GM21526 (cell line): ENCODE results near the gene TMEM213.
"Not testable (repeated sequence)": the region's sequence is repeated elsewhere in the genome, so short reads cannot be mapped to it uniquely, and the experiment has no call there.

ENCODE experiments used
- ATAC-seq: cut with Tn5 transposase; IDR thresholded peaks from one replicate; pipeline ENCODE4 v1.9.1; 2021; ENCODE audit warnings: moderate library complexity; ENCODE audit not compliant: unreplicated experiment, low FRiP score

The TMEM213 gene

DNA sequence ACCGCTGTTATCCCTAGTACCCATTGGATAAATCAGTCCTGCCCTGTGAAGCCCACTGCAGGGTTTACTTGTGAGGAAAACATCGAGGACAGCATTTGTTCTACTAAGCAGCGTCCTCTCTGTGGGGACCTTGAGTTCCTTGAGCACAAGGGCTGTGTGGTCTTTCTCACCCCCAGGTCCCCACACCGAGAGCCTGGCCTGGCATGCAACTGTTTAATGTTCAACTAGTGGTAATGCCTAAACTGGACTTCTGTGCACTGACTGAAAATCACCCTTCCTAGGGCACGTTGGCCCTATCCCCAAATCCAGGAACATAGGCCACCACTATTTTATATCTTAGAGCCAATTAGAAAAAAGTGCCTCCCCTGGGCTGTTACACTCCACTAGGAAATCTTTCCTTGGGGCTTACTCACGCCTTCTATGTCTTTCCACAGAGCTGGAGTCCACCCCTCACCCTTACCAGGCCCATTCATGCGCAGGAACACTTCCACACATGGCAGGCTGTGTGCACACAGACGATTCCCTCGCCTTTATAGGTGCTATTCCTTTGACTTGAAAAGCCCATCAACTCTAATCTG is 1.7 kb upstream of the TMEM213 start:
- ATAC-seq = no peak

DNA sequence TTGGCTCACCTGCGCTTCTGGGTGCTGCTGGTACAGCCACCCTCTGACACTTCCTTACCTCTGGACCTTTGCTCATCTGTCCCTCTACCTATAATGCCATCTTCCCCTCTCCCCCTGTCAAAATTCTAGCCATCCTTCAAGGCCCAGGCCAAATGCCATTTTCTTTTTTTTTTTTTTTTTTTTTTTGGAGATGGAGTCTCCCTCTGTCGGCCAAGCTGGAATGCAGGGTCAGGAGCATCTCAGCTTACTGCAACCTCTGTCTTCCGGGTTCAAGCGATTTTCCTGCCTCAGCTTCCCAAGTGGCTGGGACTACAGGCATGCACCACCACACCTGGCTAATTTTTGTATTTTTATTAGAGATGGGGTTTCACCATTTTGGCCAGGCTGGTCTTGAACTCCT is 748 bp upstream of the TMEM213 start:
- ATAC-seq = not testable (repeated sequence)

DNA sequence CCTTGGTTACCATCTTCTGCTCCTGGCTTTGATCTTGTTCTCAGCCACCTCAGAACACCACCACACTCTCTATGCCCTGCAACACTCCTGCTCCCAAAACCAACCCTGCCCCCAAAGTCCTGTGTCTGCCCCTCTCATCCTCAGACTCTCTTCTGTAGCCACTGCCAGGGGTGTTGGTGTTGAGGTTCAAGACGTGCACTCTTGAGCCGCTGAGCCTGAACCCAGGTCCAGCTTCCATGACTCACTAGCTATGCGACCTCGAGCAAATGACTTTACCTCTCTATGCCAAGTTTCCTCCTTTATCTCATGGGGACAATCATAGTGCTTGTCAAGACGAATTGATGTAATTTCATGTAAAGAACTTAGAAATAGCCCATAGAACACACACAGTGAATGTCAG is 1.0 kb downstream of the TMEM213 start:
- ATAC-seq = no peak

DNA sequence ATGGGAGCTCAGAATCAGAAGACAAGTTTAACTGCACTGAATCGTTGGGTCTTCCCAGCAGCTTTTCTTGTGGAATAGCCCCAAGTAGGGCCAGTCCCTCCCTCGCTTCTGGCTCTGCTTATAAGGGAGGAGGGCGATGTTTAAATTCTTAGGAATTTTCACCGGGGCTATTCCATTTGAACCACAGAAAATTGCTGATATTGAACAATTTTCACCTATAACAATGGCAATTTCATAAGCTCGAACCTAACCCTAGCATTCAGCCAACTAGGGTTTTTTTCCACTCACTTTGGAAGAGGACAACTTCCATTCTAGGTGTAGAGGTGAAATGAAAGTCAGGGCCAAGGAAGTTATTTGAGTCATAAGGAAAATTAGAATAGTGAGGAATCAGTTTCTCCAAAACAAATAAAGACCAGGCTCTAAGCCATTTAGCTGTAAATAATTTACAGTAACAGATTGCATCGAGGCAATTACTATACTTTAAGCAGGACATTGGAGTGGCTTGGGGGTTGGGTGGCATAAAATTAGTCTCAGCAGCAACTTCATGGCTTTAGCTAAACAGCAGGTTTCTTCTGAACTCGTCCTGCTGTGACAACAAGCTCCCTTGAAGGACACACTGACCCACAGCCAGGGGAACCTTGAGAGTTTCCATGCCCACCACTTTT is 1.7 kb downstream of the TMEM213 start:
- ATAC-seq = no peak

DNA sequence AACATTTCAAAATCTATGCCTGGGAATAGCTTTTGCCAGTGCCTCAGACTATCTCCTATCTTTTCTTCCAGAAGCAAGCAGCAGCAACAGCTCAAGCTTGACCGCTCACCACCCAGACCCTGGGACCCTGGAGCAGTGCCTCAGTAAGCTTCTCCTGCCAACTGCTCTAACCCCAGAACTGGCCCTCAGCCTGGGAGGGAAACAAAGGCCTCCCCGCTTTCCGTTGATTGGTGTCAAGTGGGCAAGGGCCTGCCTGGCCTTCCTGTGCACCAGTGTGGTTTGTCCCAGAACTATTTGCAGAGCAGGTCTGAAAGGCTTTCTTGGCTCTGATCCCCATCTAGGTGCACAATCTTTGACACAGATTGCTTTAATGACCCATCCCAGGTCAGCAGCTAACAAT is 3.5 kb downstream of the TMEM213 start:
- no peak for ATAC-seq

DNA sequence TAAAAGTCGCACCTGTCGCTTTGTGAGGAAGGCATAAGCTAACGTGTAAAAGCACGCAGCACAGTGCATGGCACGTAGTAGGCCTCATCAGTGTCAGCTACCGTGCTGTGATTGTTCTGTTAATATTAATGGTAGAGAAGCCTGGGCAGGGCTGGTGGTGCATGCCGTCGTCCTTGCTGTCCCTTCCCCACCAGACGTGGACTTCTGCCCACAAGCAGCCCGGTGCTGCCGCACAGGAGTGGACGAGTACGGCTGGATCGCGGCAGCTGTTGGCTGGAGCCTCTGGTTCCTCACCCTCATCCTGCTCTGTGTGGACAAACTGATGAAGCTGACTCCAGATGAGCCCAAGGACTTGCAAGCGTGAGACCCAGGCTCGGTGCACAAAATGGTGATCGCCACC is 4.9 kb downstream of the TMEM213 start:
- ATAC-seq = no peak

DNA sequence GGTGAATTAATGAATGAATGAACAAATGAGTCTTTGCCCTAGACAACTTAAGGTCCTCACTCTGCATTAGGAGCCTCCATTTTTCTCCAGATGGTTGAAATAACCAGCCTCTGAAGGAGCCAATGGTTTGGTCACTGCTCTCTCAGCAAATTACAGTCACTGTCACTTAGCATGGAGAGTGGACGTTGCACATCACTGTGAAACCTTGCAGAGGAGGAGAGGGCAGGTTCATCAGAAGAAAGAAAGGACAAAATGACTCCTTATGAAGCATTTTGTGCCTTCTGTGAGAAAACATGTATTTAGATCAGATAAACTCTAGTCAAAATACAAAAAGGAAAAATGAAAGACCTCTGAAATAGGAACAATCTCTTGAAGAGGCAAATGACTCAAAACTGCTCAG is 6.8 kb downstream of the TMEM213 start:
- no peak for ATAC-seq

DNA sequence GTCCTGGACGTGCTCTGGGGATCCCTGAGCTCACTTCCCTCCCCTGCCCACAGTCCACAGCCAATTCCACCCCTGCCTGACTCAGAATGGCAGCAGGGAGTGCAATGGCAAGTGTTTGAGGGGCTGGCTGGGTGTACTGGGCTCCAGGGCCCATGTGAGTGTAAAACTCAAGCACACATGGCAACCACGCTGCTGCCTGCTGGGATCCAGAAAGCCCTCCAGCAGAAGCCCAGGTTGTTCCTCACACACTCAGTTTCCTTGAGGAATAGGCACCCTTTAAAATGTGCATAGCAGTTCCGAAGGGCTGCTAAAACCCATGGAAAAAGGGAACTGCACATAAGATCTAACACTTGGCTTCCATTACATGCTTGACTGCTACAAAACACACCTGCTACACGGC is 11.6 kb downstream of the TMEM213 start:
- ATAC-seq = no peak

DNA sequence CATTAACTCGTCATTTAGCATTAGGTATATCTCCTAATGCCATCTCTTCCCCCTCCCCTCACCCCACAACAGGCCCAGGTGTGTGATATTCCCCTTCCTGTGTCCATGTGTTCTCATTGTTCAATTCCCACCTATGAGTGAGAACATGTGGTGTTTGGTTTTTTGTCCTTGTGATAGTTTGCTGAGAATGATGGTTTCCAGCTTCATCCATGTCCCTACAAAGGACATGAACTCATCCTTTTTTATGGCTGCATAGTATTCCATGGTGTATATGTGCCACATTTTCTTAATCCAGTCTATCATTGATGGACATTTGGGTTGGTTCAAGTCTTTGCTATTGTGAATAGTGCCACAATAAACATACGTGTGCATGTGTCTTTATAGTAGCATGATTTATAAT is 13.5 kb downstream of the TMEM213 start:
- ATAC-seq = not testable (repeated sequence)

DNA sequence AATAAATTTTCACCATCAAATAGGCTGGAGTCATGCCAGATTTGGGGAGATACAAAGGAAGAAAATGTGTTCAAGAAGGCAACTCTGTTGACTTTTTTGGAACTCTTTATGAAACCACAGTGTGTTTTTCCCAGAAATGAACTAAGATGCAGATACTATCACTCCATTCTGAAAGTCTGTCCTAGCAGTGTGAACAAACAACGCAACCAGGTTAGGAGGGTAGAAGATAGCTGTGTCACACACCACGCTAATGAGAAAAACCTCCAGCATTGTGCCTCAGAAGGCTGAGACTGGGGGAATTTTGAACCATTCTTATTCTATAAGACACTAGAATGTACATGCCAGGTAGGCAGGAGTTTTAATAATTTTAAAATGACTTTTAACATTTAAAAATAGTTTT is 16.2 kb downstream of the TMEM213 start:
- ATAC-seq = no peak

DNA sequence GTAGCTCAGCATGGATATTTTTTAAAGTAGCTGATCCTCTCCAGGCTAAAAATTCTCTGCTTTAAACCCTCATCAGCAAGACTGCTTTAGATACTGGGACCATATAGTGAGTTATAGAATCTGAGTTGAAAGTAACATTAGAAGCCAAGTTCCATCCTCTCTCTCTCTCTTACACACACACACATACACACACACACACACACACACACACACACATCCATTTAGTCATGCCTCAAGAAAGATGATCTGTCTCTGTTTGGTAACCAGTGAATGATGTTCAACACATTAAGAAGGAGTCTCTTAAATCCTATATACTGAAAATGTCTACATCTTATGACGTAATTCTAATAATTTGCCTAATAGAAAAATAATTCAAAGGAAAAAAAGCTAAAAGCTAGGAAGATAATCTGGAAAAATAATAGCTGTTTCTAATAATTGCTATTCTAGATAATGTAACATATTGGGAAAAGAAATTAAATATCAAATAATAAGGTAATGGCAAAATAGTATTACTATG is 17.1 kb downstream of the TMEM213 start:
- no peak for ATAC-seq

DNA sequence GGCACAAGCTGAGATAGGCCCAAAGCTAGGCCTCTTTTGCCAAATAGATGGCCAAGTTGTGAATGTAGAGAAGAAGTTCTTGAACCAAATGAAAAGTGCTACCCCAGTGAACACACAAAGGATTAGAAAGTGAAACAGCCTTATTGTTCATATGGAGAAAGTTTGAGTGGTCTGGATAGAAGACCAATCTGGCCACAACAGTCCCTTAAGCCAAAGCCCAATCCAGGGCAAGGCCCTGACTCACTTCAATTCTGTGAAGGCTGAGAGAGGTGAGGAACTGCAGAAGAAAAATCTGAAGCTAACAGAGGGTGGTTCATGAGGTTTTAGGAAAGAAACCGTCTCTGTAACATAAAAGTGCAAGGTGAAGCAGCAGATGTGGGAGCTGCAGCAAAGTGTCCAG is 18.9 kb downstream of the TMEM213 start:
- ATAC-seq = no peak

DNA sequence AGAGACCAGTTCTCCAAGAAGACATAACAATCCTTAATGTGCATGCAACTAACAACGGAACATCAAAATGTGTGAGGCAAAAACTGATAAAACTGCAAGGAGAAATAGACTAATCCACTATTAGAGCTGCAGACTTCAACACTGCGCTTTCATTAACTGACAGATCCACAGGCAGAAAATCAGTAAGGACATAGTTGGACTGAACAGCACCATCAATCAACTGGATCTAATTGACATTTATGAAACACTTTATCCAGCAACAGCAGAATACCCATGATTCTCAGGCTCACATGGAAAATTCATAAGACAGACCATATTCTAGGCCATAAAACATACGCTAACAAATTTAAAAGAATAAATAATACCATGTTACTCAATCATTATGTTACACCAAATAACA is 21.8 kb downstream of the TMEM213 start:
- ATAC-seq = no peak

DNA sequence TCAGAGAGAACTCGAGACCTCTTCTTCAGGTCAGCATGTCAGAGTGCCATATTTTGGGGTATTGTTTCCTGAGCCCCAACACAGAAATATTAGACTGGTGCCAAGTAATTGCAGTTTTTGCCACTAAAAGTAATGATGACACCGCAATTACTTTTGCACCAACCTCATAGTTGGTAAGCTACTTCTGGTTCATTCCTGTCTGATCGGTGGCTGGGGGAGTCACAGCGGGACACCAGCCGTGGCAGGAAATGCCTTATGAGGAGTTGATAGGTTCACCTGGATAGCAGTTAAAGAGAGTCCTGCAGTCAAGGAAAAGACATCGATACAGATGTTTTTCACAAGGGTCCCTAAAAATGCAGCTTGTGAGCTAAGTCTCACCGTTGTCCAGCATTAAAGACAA is 24.1 kb downstream of the TMEM213 start:
- ATAC-seq = no peak

DNA sequence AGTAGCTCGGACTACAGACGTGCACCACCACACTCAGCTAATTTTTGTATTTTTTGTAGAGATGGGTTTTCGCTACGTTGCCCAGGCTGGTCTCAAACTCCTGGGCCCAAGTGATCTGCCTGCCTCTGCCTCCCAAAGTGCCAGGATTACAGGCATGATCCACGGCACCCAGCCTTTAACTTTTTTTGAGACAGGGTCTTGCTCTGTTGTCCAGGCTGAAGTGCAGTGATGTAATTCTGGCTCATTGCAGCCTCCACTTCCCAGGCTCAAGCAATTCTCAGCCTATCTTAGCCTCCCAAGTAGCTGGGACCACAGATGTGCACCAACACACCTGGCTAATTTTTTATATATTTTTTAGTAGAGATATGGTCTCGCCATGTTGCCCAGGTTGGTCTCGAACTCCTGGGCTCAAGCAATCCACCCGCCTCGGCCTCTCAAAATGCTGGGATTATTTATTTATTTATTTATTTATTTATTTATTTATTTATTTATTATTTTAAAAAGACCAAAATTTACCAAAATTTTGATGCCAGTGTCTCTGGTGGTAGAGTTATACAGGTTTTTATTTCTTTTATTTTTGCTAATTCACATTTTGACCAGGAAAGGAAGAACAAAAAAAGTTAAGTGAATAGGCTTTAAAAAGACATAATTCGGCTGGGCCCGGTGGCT is 25.2 kb downstream of the TMEM213 start:
- no peak for ATAC-seq

DNA sequence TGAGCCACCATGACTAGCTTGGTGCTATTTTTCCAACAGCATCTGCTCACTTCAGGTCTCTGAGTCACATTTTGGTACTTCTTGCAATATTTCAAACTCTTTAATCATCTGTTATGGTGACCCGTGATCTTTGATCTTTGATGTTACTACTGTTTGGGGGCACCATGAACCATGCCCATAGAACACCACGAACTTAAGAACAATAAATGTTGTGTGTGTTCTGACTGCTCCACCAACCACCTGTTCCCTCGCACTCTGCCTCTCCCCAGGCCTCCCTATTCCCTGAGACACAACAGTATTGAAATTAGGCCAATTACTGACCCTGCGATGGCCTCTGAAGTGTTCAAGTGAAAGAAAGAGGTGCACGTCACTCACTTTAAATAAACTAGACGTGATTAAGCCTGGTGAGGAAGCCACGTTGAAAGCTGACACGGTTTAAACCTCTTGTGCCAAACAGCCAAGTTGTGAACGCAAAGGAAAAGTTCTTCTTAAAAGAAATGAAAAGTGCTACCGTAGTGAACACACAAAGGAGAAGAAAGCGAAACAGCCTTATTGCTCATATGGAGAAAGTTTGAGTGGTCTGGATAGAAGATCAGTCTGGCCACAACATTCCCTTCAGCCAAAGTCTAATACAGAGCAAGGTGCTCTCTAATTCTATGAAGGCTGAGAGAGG is 27.4 kb downstream of the TMEM213 start:
- no peak for ATAC-seq

DNA sequence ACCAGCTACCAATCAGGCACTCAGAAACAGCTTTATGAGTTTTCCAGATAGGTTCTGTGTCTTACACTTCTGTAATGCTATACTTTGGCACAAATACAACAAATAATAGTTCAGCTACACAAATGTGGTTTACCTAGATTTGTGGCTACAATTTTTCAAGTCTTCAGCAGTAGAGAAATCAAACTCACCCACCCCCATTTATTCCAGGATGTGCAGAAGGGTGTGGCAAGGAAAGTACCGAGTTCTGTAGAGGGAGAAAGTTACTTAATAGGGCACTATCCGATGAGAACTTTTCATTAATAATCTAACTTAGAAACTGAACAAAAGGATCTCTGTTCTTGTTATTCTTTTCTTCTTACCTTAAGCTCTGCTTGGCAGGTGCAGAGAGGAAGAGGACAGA is 30.5 kb downstream of the TMEM213 start:
- ATAC-seq = no peak

DNA sequence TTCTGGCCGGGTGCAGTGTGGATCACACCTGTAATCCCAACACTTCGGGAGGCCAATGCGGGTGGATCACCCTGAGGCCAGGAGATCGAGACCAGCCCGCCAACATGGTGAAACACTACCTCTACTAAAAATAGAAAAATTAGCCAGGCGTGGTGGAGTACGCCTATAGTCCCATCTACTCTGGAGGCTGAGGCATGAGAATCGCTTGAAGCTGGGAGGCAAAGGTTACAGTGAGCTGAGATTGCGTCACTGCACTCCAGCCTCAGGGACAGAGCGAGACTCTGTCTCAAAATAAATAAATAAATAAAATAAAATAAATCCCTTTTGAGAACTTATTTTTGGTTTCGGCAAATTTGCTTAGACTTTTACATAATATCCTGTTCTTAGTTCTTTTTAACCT is 31.5 kb downstream of the TMEM213 start:
- ATAC-seq = no peak

DNA sequence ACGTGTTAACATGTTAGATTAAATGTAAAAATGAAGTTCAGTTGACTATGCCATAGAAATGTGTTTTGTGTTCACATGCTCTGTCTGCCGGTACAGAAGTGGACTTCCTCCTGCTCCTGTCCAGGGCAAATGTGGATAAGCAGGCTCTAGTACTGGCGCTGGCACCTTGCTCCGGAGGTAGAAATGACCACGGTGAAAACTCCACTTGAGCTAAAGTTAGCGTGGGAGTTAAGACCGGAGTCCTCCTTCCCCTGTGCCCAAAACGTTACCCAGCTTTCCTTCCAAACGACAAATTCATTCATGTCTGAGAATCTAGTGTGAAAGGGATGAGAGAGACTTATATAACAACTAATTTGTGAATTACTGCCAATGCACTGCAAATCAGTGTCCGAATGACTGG is 35.2 kb downstream of the TMEM213 start:
- no peak for ATAC-seq

DNA sequence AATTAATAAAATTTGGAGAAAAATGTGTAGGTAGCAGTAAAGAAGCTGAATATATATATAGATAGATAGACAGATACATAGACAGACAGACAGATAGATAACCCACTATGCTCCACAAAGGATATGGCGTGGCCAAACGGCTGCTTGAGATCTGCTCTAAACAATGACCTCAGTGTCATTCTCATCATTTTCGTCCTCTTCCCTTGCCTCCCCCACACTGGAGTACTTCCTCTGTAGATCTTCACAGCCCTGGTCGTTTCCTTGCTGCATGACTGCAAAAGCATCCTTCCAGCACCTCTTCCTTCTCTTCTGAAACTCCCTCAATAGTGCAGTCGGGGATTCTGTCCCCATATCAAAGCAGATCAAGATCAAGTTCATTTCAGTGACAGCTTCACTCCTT is 35.8 kb downstream of the TMEM213 start:
- ATAC-seq = no peak

DNA sequence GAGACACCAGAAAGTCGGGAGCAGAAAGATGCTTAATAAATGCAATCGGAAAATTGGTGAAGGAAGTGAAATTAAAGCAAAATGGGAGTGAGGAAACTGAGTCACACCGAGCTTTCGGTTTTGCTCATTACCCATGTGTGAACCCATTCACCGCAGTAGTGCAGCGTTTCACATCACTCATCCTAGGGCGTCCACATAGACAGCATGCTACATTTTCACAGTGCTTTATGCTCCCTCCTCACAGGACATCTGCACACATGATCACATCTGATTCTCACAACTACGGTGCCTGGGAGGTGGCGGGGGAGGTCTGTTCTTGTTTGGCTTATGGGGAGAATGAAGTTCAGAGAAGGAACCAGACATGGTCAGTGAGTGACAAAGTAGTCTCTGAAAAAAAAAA is 36.8 kb downstream of the TMEM213 start:
- ATAC-seq = no peak
